Measurements from ENCODE around the gene LRIF1.

GRCh38 chr1:110976089-110976488 lies 12.4 kb upstream of the LRIF1 start:
- TF ChIP-seq EZH2 (IDR thresholded peaks at IDR 0.05; ENCODE audit: borderline replicate concordance) (no peak), CTCF (IDR thresholded peaks at IDR 0.05; ENCODE audit: poor library complexity) (no peak), EZH2phosphoT487 (IDR thresholded peaks at IDR 0.05; ENCODE audit: low read depth, severe bottlenecking, unreplicated experiment) (no peak)
